ENCODE data around the gene TUT1.

The TUT1 gene

GRCh38 chr11:62599069-62599696 is 7.9 kb upstream of the TUT1 start:
- H3K4me3 ChIP-seq (ENCODE audit: low read depth, low read length) = peak overlapping the region; percentile 7; the same call in 1 of the 2 replicates
- H3K27me3 ChIP-seq (ENCODE audit: insufficient read depth, low read depth, severe bottlenecking) = no peaks in the 10 kb centered on the region
- TF ChIP-seq, protein P1, sequence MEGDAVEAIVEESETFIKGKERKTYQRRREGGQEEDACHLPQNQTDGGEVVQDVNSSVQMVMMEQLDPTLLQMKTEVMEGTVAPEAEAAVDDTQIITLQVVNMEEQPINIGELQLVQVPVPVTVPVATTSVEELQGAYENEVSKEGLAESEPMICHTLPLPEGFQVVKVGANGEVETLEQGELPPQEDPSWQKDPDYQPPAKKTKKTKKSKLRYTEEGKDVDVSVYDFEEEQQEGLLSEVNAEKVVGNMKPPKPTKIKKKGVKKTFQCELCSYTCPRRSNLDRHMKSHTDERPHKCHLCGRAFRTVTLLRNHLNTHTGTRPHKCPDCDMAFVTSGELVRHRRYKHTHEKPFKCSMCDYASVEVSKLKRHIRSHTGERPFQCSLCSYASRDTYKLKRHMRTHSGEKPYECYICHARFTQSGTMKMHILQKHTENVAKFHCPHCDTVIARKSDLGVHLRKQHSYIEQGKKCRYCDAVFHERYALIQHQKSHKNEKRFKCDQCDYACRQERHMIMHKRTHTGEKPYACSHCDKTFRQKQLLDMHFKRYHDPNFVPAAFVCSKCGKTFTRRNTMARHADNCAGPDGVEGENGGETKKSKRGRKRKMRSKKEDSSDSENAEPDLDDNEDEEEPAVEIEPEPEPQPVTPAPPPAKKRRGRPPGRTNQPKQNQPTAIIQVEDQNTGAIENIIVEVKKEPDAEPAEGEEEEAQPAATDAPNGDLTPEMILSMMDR (IDR thresholded peaks at IDR 0.05; ENCODE audit: low read depth, low read length) = no peak
- H3K36me3 ChIP-seq = peaks cover 70% of the 10 kb centered on the region
- H3K9me3 ChIP-seq (ENCODE audit: severe bottlenecking) = no peaks in the 10 kb centered on the region
- DNase-seq = peak; percentile 98
- peak overlapping the region; percentile 97 for H3K27ac ChIP-seq

GRCh38 chr11:62595124-62595523 is 3.8 kb upstream of the TUT1 start:
- H3K27me3 ChIP-seq (ENCODE audit: insufficient read depth, low read depth, severe bottlenecking) = no peaks in the 10 kb centered on the region
- H3K36me3 ChIP-seq = peaks cover 73% of the 10 kb centered on the region
- H3K9me3 ChIP-seq (ENCODE audit: severe bottlenecking) = no peaks in the 10 kb centered on the region
- no peak for DNase-seq
- H3K4me3 ChIP-seq (ENCODE audit: low read depth, low read length) = no peak overlapping the region
- TF ChIP-seq, protein P1 (IDR thresholded peaks at IDR 0.05; ENCODE audit: low read depth, low read length) = no peak
- H3K27ac ChIP-seq = no peak overlapping the region

DNA sequence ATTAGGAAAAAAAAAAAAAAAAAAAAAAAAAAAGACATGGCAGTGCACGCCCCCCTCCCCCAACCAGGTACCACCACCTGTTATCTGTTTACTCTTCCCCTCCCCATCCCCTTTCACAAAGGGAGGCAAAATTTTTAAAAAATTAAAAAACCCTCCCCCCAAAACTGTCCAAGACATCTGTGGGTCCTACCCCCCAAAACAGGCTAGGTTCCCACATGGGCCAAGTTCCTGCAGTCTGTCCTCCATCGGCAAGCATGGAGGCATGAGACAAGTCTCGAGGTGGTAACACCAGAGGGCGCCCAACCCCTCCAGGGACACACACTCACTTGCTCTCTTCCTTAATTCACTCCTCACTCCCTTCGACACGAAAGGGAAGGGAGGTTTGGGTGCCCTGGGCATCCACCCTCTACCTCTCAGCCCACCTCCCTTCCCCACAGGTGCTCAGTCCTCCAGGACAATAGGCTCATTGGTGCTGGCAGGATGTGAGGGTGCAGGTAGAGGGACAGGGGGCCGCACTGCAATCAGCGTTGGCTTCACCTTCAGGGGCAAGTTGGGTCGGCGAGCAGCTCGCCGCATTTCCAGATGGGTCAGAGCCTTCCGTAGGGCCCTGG is 2.2 kb upstream of the TUT1 start:
- TF ChIP-seq, protein P1 (IDR thresholded peaks at IDR 0.05; ENCODE audit: low read depth, low read length) = peak; percentile 91
- no peak overlapping the region for H3K4me3 ChIP-seq (ENCODE audit: low read depth, low read length)
- no peaks in the 10 kb centered on the region for H3K27me3 ChIP-seq (ENCODE audit: insufficient read depth, low read depth, severe bottlenecking)
- H3K36me3 ChIP-seq = peaks cover 65% of the 10 kb centered on the region
- no peaks in the 10 kb centered on the region for H3K9me3 ChIP-seq (ENCODE audit: severe bottlenecking)
- peak; percentile 86 for DNase-seq
- H3K27ac ChIP-seq = no peak overlapping the region; the same call in 1 of the 2 replicates

DNA sequence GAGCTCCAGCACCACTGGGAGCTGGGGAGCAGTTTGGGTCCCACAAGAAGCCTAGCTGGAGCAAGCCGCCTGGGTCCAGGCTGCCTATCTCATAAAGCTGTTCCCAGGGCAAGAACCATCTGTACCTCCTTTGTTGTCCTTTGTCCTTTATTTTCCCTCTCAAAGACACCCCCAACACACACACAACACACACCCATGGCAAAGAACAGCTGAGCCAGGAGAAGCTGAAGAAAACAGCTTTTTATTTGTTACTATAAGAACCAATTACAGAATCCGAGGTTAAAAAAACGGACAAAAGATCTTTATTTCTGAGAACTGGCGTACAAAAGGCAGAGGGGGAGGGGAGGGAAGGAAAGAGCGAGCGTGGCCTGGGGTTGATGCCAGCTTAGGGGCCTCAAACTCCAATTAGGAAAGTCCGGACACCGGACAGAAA is 1.7 kb upstream of the TUT1 start:
- peak overlapping the region; percentile 96 for H3K27ac ChIP-seq
- TF ChIP-seq, protein P1 (IDR thresholded peaks at IDR 0.05; ENCODE audit: low read depth, low read length) = no peak
- DNase-seq = no peak
- H3K9me3 ChIP-seq (ENCODE audit: severe bottlenecking) = no peaks in the 10 kb centered on the region
- H3K36me3 ChIP-seq = peaks cover 65% of the 10 kb centered on the region
- no peak overlapping the region for H3K4me3 ChIP-seq (ENCODE audit: low read depth, low read length)
- H3K27me3 ChIP-seq (ENCODE audit: insufficient read depth, low read depth, severe bottlenecking) = no peaks in the 10 kb centered on the region

GRCh38 chr11:62592146-62592815 is 958 bp upstream of the TUT1 start:
- H3K4me3 ChIP-seq (ENCODE audit: low read depth, low read length) = peak overlapping the region; percentile 57
- TF ChIP-seq, protein P1 (IDR thresholded peaks at IDR 0.05; ENCODE audit: low read depth, low read length) = no peak
- H3K27me3 ChIP-seq (ENCODE audit: insufficient read depth, low read depth, severe bottlenecking) = no peaks in the 10 kb centered on the region
- peak overlapping the region; percentile 96 for H3K27ac ChIP-seq
- H3K36me3 ChIP-seq = peaks cover 60% of the 10 kb centered on the region
- no peaks in the 10 kb centered on the region for H3K9me3 ChIP-seq (ENCODE audit: severe bottlenecking)
- no peak for DNase-seq

All from WERI-Rb-1 (cell line).